Spleen (tissue), 11 donors: ENCODE measurements around the gene SERPINH1. TPM values are rescaled to one million over a fixed set of nuclear protein-coding genes. Genes with fewer than 3 reads are reported as not detected.

ENCODE experiments used
- DNase-seq: peaks from one replicate; pipeline ENCODE4 v3.0.0-alpha.2; 2020
- H3K27ac ChIP-seq, 8 donors: fragments of 200-600 bp; sonication (generic) in 7 of 8; 1 replicate in 4 of 8; 2 replicates in 4 of 8; pipeline versions ENCODE4 v1.5.0 to v1.8.0; 2016 to 2021; ENCODE audit warnings: inconsistent platforms in 4 of 8, mild to moderate bottlenecking in 4 of 8, moderate library complexity in 1 of 8
- H3K27me3 ChIP-seq, 7 donors: fragments of 200-600 bp; sonication (generic) in 6 of 7; replicated peaks in 1 of 7; 1 replicate in 4 of 7; 2 replicates in 3 of 7; pipeline versions ENCODE4 v1.5.0 to v1.8.0; 2016 to 2021; ENCODE audit warnings: inconsistent platforms in 3 of 7, mild to moderate bottlenecking in 1 of 7
- H3K36me3 ChIP-seq, 6 donors: fragments of 200-600 bp; sonication (generic) in 5 of 6; 1 replicate in 4 of 6; 2 replicates in 2 of 6; pipeline versions ENCODE4 v1.5.0 to v1.8.0; 2016 to 2021; ENCODE audit warnings: inconsistent platforms in 2 of 6
- H3K4me1 ChIP-seq, 6 donors: fragments of 200-600 bp; sonication (generic) in 5 of 6; 1 replicate in 3 of 6; 2 replicates in 3 of 6; pipeline versions ENCODE4 v1.5.0 to v1.8.0; 2016 to 2021; ENCODE audit warnings: inconsistent platforms in 3 of 6
- H3K4me3 ChIP-seq, 8 donors: fragments of 200-600 bp; sonication (generic) in 7 of 8; 1 replicate in 4 of 8; 2 replicates in 4 of 8; pipeline versions ENCODE4 v1.5.0 to v1.8.0; 2016 to 2021; ENCODE audit warnings: inconsistent platforms in 4 of 8, mild to moderate bottlenecking in 4 of 8, moderate library complexity in 2 of 8
- H3K9me3 ChIP-seq, 8 donors: fragments of 200-600 bp; sonication (generic) in 7 of 8; 1 replicate in 4 of 8; 2 replicates in 4 of 8; pipeline versions ENCODE4 v1.5.0 to v1.8.0; 2016 to 2021; ENCODE audit warnings: inconsistent platforms in 4 of 8
- POLR2A ChIP-seq, 3 donors: fragments of 450-650 bp; IDR thresholded peaks; one replicate each; pipeline ENCODE4 v1.5.1; 2017; ENCODE audit warnings: antibody characterized with exemption in 3 of 3, mild to moderate bottlenecking in 1 of 3
- POLR2AphosphoS5 ChIP-seq, 3 donors: sonication (generic); formaldehyde crosslinking; IDR thresholded peaks; one replicate each; pipeline ENCODE4 v1.5.1; 2017; ENCODE audit warnings: antibody characterized with exemption in 3 of 3
- WGBS, 5 donors: extraction: QIAGEN DNeasy Blood & Tissue Kit in 3 of 5; methylation state at CpG; one replicate each; pipeline versions ENCODE4 v1.1.5 to v1.1.7; 2013 to 2018; 5-methylcytosine and 5-hydroxymethylcytosine counted together
- intact Hi-C: fragments of 100-400 bp; cut with DNase I; formaldehyde crosslinking; loops from one replicate; pipeline ENCODE4 v1.15.0; 2023; ENCODE audit warnings: low total_unique reads
- polyA plus RNA-seq, 3 donors: library from polyadenylated mRNA; stranded (reverse); fragments of 200-250 nt; gene quantifications; one replicate each; pipeline ENCODE4 v1.2.1, GENCODE V29; 2013
- total RNA-seq, 7 donors: library from RNA; depleted of rRNA in 3 of 7; stranded (reverse); fragments of >200 nt in 3 of 7; fragmentation: NEBNext Ultra II Directional in 4 of 7; extraction: Animal tissue kit (Norgen Biotek cat#: 25700) in 4 of 7; gene quantifications; one replicate each; pipeline versions ENCODE4 v1.1.0 to v1.2.1, GENCODE V29; 2016 to 2021
- TF ChIP-seq, protein P1 (sequence below), 11 experiments: fragments of 200-600 bp in 7 of 11; fragments of 450-650 bp in 4 of 11; sonication (generic) in 4 of 11; IDR thresholded peaks in 8 of 11; conservative IDR thresholded peaks in 3 of 11; 1 replicate in 7 of 11; 2 replicates in 4 of 11; pipeline versions ENCODE4 v1.4.0 to v1.8.0; 2016 to 2021; ENCODE audit warnings: antibody characterized with exemption in 11 of 11, inconsistent platforms in 4 of 11, mild to moderate bottlenecking in 1 of 11
- donor health status: healthy with polysubstance abuse.
- donor health status: DM: no; HTN: no; CAD: no; lungs with moderate emphysema.
- donor health status: DM: no; HTN: no; CAD: no.
- donor health status: Bipolar disorder and iron deficiency.
- donor health status: healthy.
- donor health status: DM: no; HTN: no; CAD: no.
- donor health status: DM: yes; HTN: yes; CAD: no.

The SERPINH1 gene
- total and polyA plus RNA-seq, 10 donors: 19.0 to 145 (median 69.4) TPM

- intact Hi-C loops: no loop called here
- DNase-seq: no peak
- no peaks in the 10 kb centered on the region for H3K36me3 ChIP-seq
Measured at GRCh38 chr11:75535071-75535470, 27.0 kb upstream of the SERPINH1 start.

GRCh38 chr11:75536786-75537641, 25.0 kb upstream of the SERPINH1 start:
- TF ChIP-seq POLR2A (IDR thresholded peaks at IDR 0.05): no peak
- peak in 2 of 3 donors; percentile 18 to 48 for TF ChIP-seq POLR2AphosphoS5 (IDR thresholded peaks at IDR 0.05)
- TF ChIP-seq, protein P1, sequence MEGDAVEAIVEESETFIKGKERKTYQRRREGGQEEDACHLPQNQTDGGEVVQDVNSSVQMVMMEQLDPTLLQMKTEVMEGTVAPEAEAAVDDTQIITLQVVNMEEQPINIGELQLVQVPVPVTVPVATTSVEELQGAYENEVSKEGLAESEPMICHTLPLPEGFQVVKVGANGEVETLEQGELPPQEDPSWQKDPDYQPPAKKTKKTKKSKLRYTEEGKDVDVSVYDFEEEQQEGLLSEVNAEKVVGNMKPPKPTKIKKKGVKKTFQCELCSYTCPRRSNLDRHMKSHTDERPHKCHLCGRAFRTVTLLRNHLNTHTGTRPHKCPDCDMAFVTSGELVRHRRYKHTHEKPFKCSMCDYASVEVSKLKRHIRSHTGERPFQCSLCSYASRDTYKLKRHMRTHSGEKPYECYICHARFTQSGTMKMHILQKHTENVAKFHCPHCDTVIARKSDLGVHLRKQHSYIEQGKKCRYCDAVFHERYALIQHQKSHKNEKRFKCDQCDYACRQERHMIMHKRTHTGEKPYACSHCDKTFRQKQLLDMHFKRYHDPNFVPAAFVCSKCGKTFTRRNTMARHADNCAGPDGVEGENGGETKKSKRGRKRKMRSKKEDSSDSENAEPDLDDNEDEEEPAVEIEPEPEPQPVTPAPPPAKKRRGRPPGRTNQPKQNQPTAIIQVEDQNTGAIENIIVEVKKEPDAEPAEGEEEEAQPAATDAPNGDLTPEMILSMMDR (IDR thresholded peaks at IDR 0.05 in 8 of 11, conservative IDR thresholded peaks at IDR 0.05 in 3 of 11): no peak
- H3K9me3 ChIP-seq: no peaks in the 10 kb centered on the region
- intact Hi-C loops: no loop called here
- no peak for DNase-seq
- H3K4me1 ChIP-seq: peaks cover 23 to 66% (median 50%) of the 10 kb centered on the region in 6 donors
- H3K4me3 ChIP-seq: peak overlapping the region in 1 of 8 donors; percentile 32
- H3K27me3 ChIP-seq: no peaks in the 10 kb centered on the region
- no peaks in the 10 kb centered on the region for H3K36me3 ChIP-seq
- H3K27ac ChIP-seq: peak overlapping the region in 5 of 8 donors; percentile 8 to 71 (median 68)
- WGBS, 5 donors: 34 to 50% (median 43%) methylated on average over 12 to 13 of the region's 13 CpGs

More at GRCh38 chr11:75535071-75535470, 27.0 kb upstream of the SERPINH1 start:
- Histone ChIP-seq H3K27me3 (no peaks in the 10 kb centered on the region), H3K4me3 (no peak overlapping the region), H3K9me3 (no peaks in the 10 kb centered on the region), H3K27ac (peak overlapping the region; percentile 44 to 80 (median 68)), H3K4me1 (peaks cover 23 to 73% (median 52%) of the 10 kb centered on the region in 6 donors)
- TF ChIP-seq POLR2A (IDR thresholded peaks at IDR 0.05) (no peak), POLR2AphosphoS5 (IDR thresholded peaks at IDR 0.05) (no peak)
- TF ChIP-seq, protein P1 (IDR thresholded peaks at IDR 0.05 in 8 of 11, conservative IDR thresholded peaks at IDR 0.05 in 3 of 11): no peak
- 17 to 50% (median 38%) methylated on average over 1 of the region's 1 CpG for WGBS, 5 donors

DNA sequence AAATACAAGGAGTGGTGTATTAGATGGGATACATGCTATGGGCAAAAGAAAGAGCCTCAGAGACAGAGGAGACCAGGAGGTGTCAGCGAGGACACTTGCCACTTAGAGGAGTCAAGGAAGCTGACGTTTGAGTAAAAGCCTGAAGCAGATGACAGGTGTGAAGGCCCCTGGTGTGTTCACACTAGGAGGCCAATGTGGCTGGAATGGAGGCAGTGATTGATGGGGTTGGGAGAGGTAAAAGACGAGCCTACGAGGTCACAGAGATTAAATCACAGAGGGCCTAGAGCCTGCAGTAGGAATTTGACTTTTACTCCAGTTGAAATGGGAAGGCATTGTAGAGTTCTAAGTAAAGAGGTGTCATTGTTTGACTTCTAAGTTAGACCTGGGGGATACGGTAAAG, 24.3 kb upstream of the SERPINH1 start:
- Histone ChIP-seq H3K9me3 (no peaks in the 10 kb centered on the region), H3K4me3 (no peak overlapping the region), H3K27me3 (no peaks in the 10 kb centered on the region), H3K36me3 (no peaks in the 10 kb centered on the region), H3K4me1 (peaks cover 23 to 63% (median 45%) of the 10 kb centered on the region in 6 donors), H3K27ac (peak overlapping the region in 4 of 8 donors; percentile 58 to 71 (median 68))
- WGBS, 5 donors: 70 to 79% (median 74%) methylated on average over 5 of the region's 5 CpGs
- no peak for DNase-seq
- TF ChIP-seq, protein P1 (IDR thresholded peaks at IDR 0.05 in 8 of 11, conservative IDR thresholded peaks at IDR 0.05 in 3 of 11): no peak
- no peak for TF ChIP-seq POLR2A (IDR thresholded peaks at IDR 0.05)
- TF ChIP-seq POLR2AphosphoS5 (IDR thresholded peaks at IDR 0.05): no peak
- intact Hi-C loops: no loop called here
